Activated CD8-positive, alpha-beta memory T cell treated with anti-CD3 and anti-CD28 coated beads, Interleukin-2, amount 50 U/mL, for 1 hour (primary cell): ENCODE data around the gene DIP2B.

Experiments
- DNase-seq: peaks from one replicate; pipeline ENCODE4 v3.0.0-alpha.2; 2020; ENCODE audit errors: extremely low read depth

The DIP2B gene

GRCh38 chr12:50611021-50611744 lies 106.4 kb downstream of the DIP2B start:
- no peak for DNase-seq

DNA sequence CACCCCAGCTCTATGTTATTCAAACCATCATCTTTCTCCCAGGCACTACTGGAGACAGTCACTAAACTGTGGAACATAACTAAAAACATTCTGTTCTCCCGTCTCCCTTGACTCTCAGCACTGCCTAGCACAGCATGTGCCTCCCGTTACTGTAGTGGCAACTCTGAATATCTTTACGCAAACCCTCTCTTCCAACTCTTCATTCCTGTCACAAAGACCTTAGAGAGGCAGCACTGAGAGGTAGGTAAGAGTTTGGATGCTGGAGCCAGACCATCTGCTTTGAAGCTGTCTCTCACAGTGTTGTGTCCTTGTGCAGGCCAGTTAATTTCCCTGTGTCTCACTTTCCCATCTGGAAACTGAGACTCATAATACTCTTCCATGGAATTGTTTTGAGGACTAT lies 108.1 kb downstream of the DIP2B start:
- DNase-seq = no peak

DNA sequence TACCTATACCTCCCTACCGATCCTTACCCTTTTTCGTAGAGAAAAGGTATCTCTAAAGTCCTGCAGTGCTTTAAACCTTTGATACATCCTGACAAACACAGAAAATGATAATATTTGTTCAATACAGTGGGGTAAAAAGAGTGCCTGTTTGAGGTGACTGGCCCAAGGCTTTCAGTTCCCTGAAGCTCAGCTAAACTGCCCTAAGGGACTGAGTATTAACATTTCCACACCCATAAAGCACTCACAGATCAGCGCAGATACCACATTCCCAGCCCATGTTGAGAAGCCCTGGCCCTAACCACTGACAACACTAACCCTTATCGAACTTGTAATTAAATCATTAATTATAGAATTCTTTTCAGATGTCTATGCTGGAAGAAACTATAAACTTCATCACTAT lies 108.7 kb downstream of the DIP2B start:
- no peak for DNase-seq

GRCh38 chr12:50614167-50614759 lies 109.5 kb downstream of the DIP2B start:
- DNase-seq = no peak

DNA sequence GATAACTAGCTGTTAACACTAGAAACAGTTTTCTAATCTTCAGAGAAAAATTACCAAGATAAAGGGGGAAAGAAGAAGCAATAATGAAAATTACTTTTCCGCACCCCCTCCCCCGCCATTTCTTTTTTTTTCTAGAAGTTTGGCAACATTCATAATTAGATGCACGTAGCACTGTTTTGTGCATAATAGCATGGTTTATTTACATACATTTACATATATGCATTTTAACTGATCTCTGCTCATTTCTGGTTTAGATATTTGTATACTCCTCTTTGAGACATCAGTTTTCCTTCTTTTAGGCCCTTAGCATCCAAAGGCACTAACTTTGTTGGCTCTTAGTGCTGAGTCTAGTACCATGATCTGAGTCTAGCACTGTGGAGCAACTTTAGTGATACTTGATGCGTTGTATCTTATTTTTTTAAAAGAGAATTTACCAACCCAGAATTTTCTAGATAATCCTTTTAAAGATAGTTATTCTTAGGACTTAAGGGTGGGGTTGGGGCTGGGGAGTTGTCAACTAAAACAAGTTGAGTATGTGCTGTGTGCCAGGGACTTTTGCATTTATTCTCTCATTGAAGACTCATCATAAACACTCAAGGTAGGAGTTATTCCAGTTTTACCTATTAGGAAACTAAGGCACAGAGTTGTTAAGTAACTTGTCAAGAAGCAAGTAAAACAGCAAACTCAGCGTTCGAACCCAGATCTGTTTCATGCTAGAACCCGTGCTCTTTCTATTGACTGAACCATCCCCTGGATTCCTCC lies 110.5 kb downstream of the DIP2B start:
- DNase-seq = no peak

DNA sequence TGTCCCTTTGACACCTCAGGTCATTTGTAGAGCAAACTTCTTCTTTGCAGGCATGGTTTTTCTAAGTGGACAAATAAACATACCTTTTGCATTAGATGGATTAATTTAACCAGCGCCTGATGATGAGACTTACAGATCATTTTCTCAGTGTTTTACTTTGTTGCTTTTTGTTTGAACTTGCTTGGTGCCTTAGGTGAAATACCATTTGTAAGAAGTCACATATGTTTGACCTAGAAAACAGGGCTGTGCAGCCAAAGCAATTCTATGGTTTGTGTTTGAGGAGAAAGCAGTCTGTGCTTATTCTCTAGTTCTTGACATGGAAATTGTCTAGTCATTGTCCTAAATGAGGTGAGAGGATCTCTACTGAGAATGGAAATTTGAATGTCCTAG lies 111.1 kb downstream of the DIP2B start:
- no peak for DNase-seq

GRCh38 chr12:50617657-50618056 lies 112.9 kb downstream of the DIP2B start:
- no peak for DNase-seq

GRCh38 chr12:50618864-50619609 lies 114.3 kb downstream of the DIP2B start:
- no peak for DNase-seq

DNA sequence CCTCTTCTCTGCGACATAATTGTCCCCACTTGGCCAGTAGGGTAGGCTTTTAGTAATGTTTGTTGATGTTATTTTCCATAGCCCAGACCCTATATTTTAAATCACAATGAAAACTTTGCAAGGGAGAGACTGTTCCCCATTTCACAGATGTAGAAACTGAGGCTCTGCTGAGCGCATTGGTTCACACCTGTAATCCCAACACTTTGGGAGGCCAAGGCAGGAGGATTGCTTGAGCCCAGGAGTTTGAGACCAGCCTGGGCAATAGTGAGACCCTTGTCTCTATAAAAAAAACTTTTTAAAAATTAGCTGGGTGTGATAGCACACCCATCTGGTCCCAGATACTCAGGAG lies 114.8 kb downstream of the DIP2B start:
- no peak for DNase-seq

GRCh38 chr12:50620109-50620977 lies 115.6 kb downstream of the DIP2B start:
- DNase-seq = no peak

DNA sequence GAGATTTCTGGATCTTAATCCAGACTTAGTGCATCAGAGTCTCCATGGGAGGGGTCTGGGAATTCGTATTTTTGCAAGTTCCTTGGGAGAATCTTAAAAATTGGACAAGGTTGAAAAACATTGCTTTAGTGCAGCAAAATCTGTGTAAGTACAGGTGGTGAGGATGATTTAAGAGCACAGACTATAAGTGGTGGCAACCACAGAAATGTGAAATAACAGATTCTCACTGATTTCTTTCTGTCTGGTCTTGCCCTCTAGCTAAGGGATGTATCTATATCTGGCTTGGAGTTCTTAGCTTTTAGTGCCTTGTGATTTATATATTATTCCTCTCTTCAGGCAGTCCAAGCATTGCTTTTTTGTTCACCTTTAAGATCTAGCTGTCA lies 116.2 kb downstream of the DIP2B start:
- DNase-seq = no peak

GRCh38 chr12:50621399-50622300 lies 116.9 kb downstream of the DIP2B start:
- DNase-seq = no peak

- no peak for DNase-seq
These were observed 120.5 kb downstream of the DIP2B start for GRCh38 chr12:50625029-50625925.

- no peak for DNase-seq
These were observed 121.2 kb downstream of the DIP2B start for GRCh38 chr12:50626026-50626425.

DNA sequence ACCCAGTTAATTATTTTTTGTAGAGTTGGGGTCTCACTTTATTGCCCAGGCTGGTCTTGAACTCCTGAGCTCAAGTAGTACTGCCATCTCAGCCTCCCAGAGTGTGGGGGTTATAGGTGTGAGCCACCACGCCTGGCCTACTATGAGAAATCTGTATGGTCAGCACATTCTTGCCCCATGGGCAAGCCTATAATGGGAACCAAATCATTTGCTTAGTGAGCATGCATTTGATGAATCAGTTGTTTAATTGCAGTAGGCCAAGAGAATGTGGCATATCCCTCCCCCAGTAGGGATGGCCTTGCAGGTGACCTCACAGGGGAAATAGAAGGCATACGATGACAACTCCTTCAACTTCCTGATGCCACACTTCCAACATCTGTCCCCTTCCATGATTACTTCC lies 122.7 kb downstream of the DIP2B start:
- no peak for DNase-seq

DNA sequence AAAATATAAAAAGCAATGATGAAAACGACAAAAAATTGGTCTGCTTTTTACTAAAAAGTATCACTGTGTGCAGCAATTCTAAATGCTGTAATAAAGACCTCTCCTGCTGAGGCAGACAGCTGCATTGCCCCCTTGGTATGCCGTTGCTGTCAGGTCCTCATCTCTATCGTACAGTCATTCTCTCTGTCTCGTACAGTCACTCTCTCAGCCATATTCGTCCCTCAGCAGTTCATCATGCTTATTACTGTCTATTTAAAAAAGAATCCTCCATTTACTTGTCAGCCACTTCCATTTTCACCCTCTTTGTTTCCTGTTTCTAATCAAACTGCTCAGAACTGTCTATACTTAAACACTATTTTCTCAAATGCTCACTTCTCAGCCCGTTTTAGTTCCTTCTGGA lies 123.6 kb downstream of the DIP2B start:
- DNase-seq = no peak

DNA sequence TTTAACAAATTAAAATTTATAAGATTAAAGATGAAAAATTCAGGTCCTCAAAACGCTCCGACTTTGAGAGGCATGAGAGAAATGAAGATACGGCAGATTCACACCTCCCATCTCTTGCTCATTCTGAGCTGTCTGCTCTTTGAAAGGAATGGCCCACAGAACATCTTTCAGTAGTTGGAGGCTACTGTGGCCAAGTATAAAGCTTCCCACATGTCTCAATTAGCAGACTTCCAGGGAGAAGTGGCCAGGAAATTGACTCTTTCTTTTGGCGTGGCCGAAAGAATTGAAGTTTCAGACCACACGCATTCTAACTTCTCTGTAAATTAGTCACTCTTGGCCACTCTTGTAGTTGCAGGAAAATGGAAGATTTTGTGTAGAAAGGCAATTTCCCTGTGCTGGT lies 129.2 kb downstream of the DIP2B start:
- no peak for DNase-seq

DNA sequence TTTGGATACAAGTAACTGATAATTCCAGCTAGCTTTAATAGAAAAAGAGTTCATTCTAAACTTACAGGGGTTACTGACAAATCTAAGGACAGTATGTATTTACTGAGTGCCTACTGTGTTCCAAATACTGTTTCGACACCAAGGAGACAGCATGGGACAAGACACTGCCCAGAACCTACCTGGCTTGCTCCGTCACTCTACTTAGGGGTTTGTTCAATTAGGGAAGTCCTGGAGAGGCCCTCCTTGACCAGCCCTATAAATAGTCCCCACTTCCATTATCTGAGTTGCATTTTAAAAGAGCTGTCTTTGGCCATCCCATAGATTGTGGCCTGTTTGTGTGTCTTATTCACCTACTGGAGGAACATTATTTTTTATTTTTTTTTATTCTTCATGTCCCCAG lies 129.6 kb downstream of the DIP2B start:
- DNase-seq = no peak

DNA sequence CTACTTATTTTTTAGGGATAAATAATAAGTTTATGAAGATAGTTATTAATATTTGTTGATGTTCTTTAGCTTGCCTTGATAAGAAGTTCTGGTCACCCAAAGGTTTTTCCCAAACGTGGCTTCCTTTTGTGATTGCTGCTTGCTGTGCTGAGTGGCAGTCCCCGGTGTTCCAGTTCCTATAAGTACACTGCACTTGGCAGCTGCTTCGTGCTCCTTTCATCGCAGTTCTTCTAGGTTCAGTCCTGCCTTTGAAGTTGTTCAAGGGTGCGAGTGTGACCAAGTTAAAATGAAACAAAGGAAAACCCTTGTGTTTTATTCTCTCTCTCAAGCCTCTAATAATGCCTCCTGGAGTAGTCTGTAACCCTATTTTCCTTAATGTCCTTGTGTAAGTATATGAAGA lies 130.6 kb downstream of the DIP2B start:
- no peak for DNase-seq
